ENCODE data around the gene BRD1.

BRD1 gene

DNA sequence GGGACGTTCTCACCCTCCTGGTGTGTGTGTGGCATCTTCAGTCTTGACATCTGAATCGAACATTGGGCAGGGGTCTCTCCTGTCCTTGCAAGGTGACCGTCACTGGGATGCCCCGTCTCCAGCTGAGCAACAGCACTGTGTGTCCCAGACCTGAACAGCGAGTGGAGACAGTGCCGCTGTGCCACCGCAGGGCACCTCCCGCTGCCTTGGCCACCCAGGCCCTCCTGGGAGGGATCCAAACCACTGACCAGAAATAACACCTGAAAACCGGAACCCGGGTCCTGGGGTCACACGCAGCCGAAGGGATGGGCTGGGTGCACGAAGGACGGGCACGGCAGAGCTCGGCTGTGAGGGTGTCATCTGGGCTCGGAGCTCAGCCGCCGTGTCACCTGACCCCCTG lies 102.2 kb downstream of the BRD1 start:
- no peak for DNase-seq

DNA sequence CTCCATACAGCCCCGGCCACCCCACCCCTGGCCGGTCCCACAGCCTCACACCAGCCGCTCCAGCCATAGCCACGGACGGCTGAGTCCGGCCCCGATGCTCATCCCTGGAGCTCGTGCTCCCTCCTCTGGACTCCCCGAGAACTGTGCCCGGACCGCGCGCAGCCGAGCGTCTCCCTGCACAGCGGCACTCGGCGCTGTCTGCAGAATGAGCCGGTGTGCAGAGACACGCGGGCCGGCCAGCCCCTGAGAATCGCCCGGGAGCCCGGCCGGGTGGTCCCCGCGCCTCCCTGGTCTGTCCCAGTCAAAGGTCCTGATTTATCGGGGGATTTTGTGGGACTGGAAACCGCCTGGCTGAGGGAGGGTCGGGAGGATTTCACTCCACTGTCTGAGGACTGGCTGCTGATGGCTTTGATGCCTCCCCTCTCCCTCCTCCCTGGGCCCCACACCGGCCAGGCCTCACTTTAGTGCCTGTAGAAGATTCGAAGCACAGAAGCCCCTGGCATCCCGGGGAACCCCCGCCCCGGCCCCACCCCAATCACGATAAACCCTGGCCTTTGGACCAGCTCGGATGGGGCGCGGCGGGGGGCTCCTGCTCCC lies 102.7 kb downstream of the BRD1 start:
- DNase-seq, result peak; percentile 29 to 62 (median 39)

DNA sequence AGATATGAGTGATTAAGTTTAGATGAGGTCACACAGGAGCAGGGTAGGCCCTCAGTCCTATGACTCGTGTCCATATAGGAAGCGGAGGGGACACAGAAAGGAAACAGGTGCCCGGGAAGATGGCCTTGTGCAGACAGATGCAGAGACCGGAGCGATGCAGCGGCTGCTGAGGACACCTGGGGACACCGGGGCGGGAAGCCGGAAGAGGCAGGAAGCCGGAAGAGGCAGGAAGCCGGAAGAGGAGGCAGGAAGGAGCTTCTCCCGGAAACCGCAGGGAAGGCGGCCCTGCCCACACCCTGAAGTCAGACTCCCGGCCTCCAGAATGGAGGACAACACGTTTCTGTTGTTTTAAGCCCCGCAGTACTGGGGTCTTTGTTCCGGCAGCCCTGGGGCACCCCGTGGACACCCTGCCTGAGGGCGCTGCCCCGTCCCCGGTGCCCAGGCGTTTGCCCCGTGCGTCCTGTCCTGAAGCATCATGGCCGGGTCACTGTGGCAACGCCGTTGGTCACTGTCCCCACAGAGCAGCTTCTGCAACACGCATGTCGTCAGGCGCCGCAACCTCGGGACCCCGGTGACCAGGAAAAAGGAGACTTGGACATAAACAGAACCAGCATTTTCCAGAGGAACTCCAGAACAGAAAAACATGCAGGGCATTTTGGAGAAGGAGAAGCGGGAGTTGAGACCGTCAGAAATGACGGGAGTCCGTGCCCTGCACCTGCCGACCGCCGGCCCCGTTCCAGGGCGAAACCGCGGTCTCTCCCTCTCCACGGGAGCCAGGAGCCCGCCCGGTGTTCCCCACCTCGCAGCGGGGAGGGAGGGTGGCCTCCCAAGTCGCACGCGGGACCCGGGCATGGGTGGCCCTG lies 103.4 kb downstream of the BRD1 start:
- DNase-seq, result peak in 2 of 3 experiments; percentile 39 to 42

DNA sequence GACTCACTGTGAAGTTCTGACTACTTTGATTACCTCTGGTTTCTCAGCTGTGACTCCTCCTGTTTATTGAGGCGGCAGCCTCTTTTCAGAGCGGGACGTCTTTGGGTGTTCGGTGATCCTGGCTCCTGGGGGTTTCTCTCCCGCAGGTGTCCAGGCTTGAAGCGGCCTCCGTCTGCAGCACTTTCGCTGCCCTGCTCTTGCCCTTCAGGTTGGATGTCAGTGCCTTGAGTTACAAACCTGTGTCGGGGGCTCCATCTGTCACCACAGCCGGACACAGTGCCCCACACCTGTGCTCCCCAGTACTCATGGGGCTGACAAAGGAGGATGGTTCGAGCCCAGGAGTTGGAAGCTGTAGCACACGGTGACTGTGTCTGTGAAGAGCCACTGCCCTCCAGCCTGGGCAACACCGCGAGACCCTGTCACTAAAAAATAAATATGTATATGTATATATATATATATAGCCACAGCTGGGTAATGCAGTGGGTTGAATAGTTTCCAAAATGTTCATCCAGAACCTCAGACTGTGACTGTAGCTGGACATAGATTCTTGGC lies 104.1 kb downstream of the BRD1 start:
- no peak for DNase-seq
